H1 (cell line): ENCODE data around the gene TMEM181. TPM values are rescaled to one million over a fixed set of nuclear protein-coding genes. Genes with fewer than 3 reads are reported as not detected.

Experiments
- CTCF ChIA-PET: fragments of 300-600 bp; sonication (Branson Sonifier 250); formaldehyde crosslinking; loops from one replicate; lab custom pipeline; 2021; ENCODE audit not compliant: partially characterized antibody; lab: Charles Lee
- POLR2A ChIA-PET: fragments of 300-600 bp; sonication (Branson Sonifier 250); formaldehyde crosslinking; loops from one replicate; lab custom pipeline; 2021; ENCODE audit warnings: inconsistent platforms; ENCODE audit not compliant: partially characterized antibody; lab: Charles Lee
- DNase-seq, 2 experiments: peaks; one replicate each; pipeline versions ENCODE4 v3.0.0 to v3.0.0-alpha.2; 2010 to 2022; ENCODE audit warnings: low spot score in 2 of 2, low read depth in 1 of 2, mixed read lengths in 1 of 2
- FAIRE-seq: peaks from 2 replicates; lab custom pipeline; 2011; peaks lifted over from hg19 to GRCh38; lab: Jason Lieb, UNC
- H2AFZ ChIP-seq: 2 replicates; pipeline ENCODE4 v1.8.1; 2012; ENCODE audit warnings: low read length, inconsistent platforms
- H2AK5ac ChIP-seq: 2 replicates; pipeline ENCODE4 v1.6.1; 2013; ENCODE audit warnings: low read depth, low read length
- H2BK120ac ChIP-seq: replicated peaks from 2 replicates; pipeline ENCODE3; 2013; ENCODE audit warnings: low read depth, low read length, inconsistent platforms
- H2BK12ac ChIP-seq: 2 replicates; pipeline ENCODE4 v1.6.1; 2013; ENCODE audit warnings: low read depth, low read length
- H2BK15ac ChIP-seq: 2 replicates; pipeline ENCODE4 v1.6.1; 2013; ENCODE audit warnings: low read length
- H2BK20ac ChIP-seq: 2 replicates; pipeline ENCODE4 v1.6.1; 2013; ENCODE audit warnings: low read length
- H2BK5ac ChIP-seq: 2 replicates; pipeline ENCODE4 v1.6.1; 2013; ENCODE audit warnings: low read depth, low read length
- H3K14ac ChIP-seq: 2 replicates; pipeline ENCODE4 v1.6.1; 2013; ENCODE audit warnings: inconsistent platforms; ENCODE audit not compliant: insufficient read length
- H3K18ac ChIP-seq: 2 replicates; pipeline ENCODE4 v1.6.1; 2013; ENCODE audit warnings: low read length; ENCODE audit errors: extremely low read depth
- H3K23ac ChIP-seq: 2 replicates; pipeline ENCODE4 v1.6.1; 2013; ENCODE audit warnings: inconsistent platforms; ENCODE audit not compliant: insufficient read length
- H3K23me2 ChIP-seq: 2 replicates; pipeline ENCODE4 v1.6.1; 2013; ENCODE audit warnings: low read depth, low read length
- H3K27ac ChIP-seq: 2 replicates; pipeline ENCODE4 v1.6.1; 2011; ENCODE audit warnings: low read depth, low read length, inconsistent platforms
- H3K27me3 ChIP-seq, 4 experiments: replicated peaks in 1 of 4; 1 replicate in 1 of 4; 2 replicates in 3 of 4; pipeline versions ENCODE4 v1.6.1 to v1.8.1; 2011 to 2013; ENCODE audit warnings: low read length in 3 of 4, mild to moderate bottlenecking in 3 of 4, inconsistent platforms in 2 of 4, mixed read lengths in 2 of 4, moderate library complexity in 1 of 4; ENCODE audit not compliant: control insufficient read depth in 3 of 4, insufficient read depth in 3 of 4; ENCODE audit errors: extremely low read depth in 1 of 4
- H3K36me3 ChIP-seq, 4 experiments: 2 replicates each; pipeline versions ENCODE4 v1.6.1 to v1.8.1; 2011 to 2013; ENCODE audit warnings: mild to moderate bottlenecking in 4 of 4, low read length in 3 of 4, moderate library complexity in 2 of 4, control low read depth in 1 of 4, inconsistent platforms in 1 of 4; ENCODE audit not compliant: insufficient read depth in 4 of 4, control insufficient read depth in 2 of 4
- H3K4ac ChIP-seq: replicated peaks from 2 replicates; pipeline ENCODE3; 2013; ENCODE audit warnings: low read length, low read depth, mixed read lengths, inconsistent platforms; ENCODE audit not compliant: insufficient read length
- H3K4me1 ChIP-seq, 4 experiments: replicated peaks in 1 of 4; 1 replicate in 1 of 4; 2 replicates in 3 of 4; pipeline versions ENCODE4 v1.6.1 to v1.8.1; 2011 to 2013; ENCODE audit warnings: low read length in 3 of 4, inconsistent platforms in 2 of 4, mixed read lengths in 1 of 4; ENCODE audit not compliant: insufficient read depth in 4 of 4, control insufficient read depth in 3 of 4
- H3K4me2 ChIP-seq, 2 experiments: 2 replicates each; pipeline versions ENCODE4 v1.6.1 to v1.8.1; 2011 to 2013; ENCODE audit warnings: low read depth in 2 of 2, low read length in 2 of 2, control low read depth in 1 of 2, inconsistent platforms in 1 of 2, mild to moderate bottlenecking in 1 of 2; ENCODE audit not compliant: insufficient read depth in 1 of 2
- H3K4me3 ChIP-seq, 4 experiments: fragments of 200-600, 300-600 bp in 1 of 4; sonication (generic), shearing (Covaris generic), sonication (Bioruptor Twin) in 1 of 4; 2 replicates each; pipeline versions ENCODE4 v1.5.1 to v1.8.1; 2011 to 2016; ENCODE audit warnings: low read length in 4 of 4, low read depth in 3 of 4, control low read depth in 2 of 4, inconsistent platforms in 2 of 4, mild to moderate bottlenecking in 2 of 4, mixed read lengths in 1 of 4, moderate library complexity in 1 of 4; ENCODE audit not compliant: insufficient read depth in 2 of 4; ENCODE audit errors: extremely low read depth in 1 of 4
- H3K56ac ChIP-seq: replicated peaks from 2 replicates; pipeline ENCODE3; 2013; ENCODE audit warnings: low read depth, mild to moderate bottlenecking, mixed read lengths, low read length, inconsistent platforms; ENCODE audit not compliant: insufficient read length
- H3K79me1 ChIP-seq: 2 replicates; pipeline ENCODE4 v1.6.1; 2013; ENCODE audit warnings: low read depth, low read length, control low read depth
- H3K79me2 ChIP-seq, 2 experiments: 2 replicates each; pipeline versions ENCODE4 v1.6.1 to v1.8.1; 2012 to 2013; ENCODE audit warnings: low read length in 2 of 2, mild to moderate bottlenecking in 2 of 2, inconsistent platforms in 1 of 2; ENCODE audit not compliant: insufficient read depth in 2 of 2, control insufficient read depth in 1 of 2
- H3K9ac ChIP-seq, 4 experiments: replicated peaks in 1 of 4; 1 replicate in 1 of 4; 2 replicates in 3 of 4; pipeline versions ENCODE4 v1.6.1 to v1.8.1; 2011 to 2013; ENCODE audit warnings: low read depth in 3 of 4, low read length in 3 of 4, control low read depth in 2 of 4, mild to moderate bottlenecking in 2 of 4, moderate library complexity in 2 of 4, inconsistent platforms in 1 of 4; ENCODE audit errors: extremely low read depth in 1 of 4
- H3K9me3 ChIP-seq, 2 experiments: 2 replicates each; pipeline versions ENCODE4 v1.6.1 to v1.8.1; 2012 to 2013; ENCODE audit warnings: mild to moderate bottlenecking in 2 of 2, moderate library complexity in 2 of 2, control low read depth in 1 of 2, inconsistent platforms in 1 of 2, low read depth in 1 of 2, low read length in 1 of 2, mixed read lengths in 1 of 2; ENCODE audit not compliant: insufficient read depth in 2 of 2
- H4K20me1 ChIP-seq, 2 experiments: replicated peaks in 1 of 2; 2 replicates each; pipeline versions ENCODE3 to v1.8.1; 2011 to 2013; ENCODE audit warnings: inconsistent platforms in 2 of 2, low read length in 2 of 2, mild to moderate bottlenecking in 1 of 2; ENCODE audit not compliant: insufficient read depth in 2 of 2, control insufficient read depth in 1 of 2
- H4K5ac ChIP-seq: 2 replicates; pipeline ENCODE4 v1.6.1; 2013; ENCODE audit warnings: low read length, low read depth, mixed read lengths, inconsistent platforms; ENCODE audit not compliant: insufficient read length
- H4K8ac ChIP-seq: 2 replicates; pipeline ENCODE4 v1.8.0; 2013; ENCODE audit warnings: mild to moderate bottlenecking, moderate library complexity, low read length, inconsistent platforms; ENCODE audit not compliant: insufficient read depth; ENCODE audit errors: extremely low read depth
- H4K91ac ChIP-seq: replicated peaks from 2 replicates; pipeline ENCODE3; 2013; ENCODE audit warnings: low read length, mixed read lengths, inconsistent platforms; ENCODE audit not compliant: insufficient read length
- BACH1 ChIP-seq: IDR thresholded peaks from 2 replicates; pipeline ENCODE4 v1.6.1; 2012; ENCODE audit warnings: low read length, improper control_type of control experiment
- BCL11A ChIP-seq, 2 experiments: IDR thresholded peaks; one replicate each; pipeline ENCODE4 v1.6.1; 2011; ENCODE audit warnings: low read depth in 2 of 2, low read length in 2 of 2, mild to moderate bottlenecking in 2 of 2
- BRCA1 ChIP-seq: IDR thresholded peaks from 2 replicates; pipeline ENCODE4 v1.6.1; 2012; ENCODE audit warnings: low read depth, low read length, improper control_type of control experiment
- E2F6 ChIP-seq: IDR thresholded peaks from 2 replicates; pipeline ENCODE4 v1.6.1; 2012; ENCODE audit warnings: inconsistent platforms
- GABPA ChIP-seq: IDR thresholded peaks from 2 replicates; pipeline ENCODE4 v1.6.1; 2011; ENCODE audit warnings: mild to moderate bottlenecking, low read length, moderate library complexity, borderline replicate concordance; ENCODE audit not compliant: insufficient read depth
- RBBP5 ChIP-seq: IDR thresholded peaks from 2 replicates; pipeline ENCODE4 v1.7.1; 2012; ENCODE audit warnings: low read depth, mild to moderate bottlenecking, inconsistent platforms, low read length, moderate library complexity, borderline replicate concordance
- WGBS, 2 experiments: shearing (Covaris generic) in 1 of 2; methylation state at CpG; one replicate each; pipeline versions ENCODE4 v1.1.6 to v1.1.7; 2013 to 2015; ENCODE audit warnings: low lambda C conversion rate in 2 of 2, mixed read lengths in 2 of 2, inconsistent platforms in 1 of 2, low coverage in 1 of 2, missing lambda C conversion rate in 1 of 2; ENCODE audit not compliant: insufficient replicate concordance in 2 of 2, insufficient coverage in 1 of 2, insufficient read length in 1 of 2; ENCODE audit errors: extremely low coverage in 1 of 2, missing lambda C conversion rate in 1 of 2; 5-methylcytosine and 5-hydroxymethylcytosine counted together
- polyA plus RNA-seq, 7 experiments: library from polyadenylated mRNA; depleted of rRNA in 3 of 7; stranded (reverse) in 5 of 7; unstranded in 2 of 7; fragments of >200 nt in 5 of 7; fragments of 200-250 nt in 2 of 7; gene quantifications; 1 replicate in 5 of 7; 2 replicates in 1 of 7; 4 replicates in 1 of 7; pipeline versions ENCODE4 v1.2.1 to v1.2.3, GENCODE V29; 2011 to 2013; ENCODE audit warnings: missing spikeins in 2 of 7, mixed read lengths in 2 of 7
- total RNA-seq: library from RNA; stranded (reverse); fragmentation: NEBNext Ultra II Directional; extraction: Animal tissue kit (Norgen Biotek cat#: 25700); gene quantifications from 2 replicates; pipeline ENCODE4 v1.2.1, GENCODE V29; 2021

Gene TMEM181
- total and polyA plus RNA-seq, 2 of the 8 experiments (the other 6 are each of a cell fraction or from before 2014, with no cell fraction given) = 8.6 to 19.0 TPM

DNA sequence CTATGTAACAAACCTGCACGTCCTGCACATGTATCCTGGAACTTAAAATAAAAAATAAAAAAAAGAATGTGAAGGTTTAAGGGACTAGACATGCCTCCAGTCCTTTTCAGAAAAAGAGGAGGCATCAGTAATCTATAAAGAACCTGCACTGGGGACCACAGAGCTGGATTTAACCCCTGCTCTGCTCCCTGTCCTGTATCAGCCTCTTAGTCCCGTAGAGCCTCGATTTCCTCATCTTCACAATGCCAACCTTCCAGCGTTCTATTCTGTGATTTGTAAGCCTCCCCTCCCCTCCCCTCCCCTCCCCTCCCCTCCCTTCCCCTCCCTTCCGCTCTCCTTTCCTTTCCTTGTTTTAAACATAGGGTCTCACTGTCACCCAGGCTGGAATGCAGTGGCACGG is 31.1 kb upstream of the TMEM181 start:
- Histone ChIP-seq H2BK5ac (no peak overlapping the region), H2BK20ac (no peak overlapping the region), H2AK5ac (no peak overlapping the region), H3K18ac (no peak overlapping the region), H2BK12ac (no peak overlapping the region), H3K4me2 (no peak overlapping the region), H3K9ac (no peak overlapping the region), H4K20me1 (no peaks in the 10 kb centered on the region), H3K4me3 (no peak overlapping the region), H3K4ac (no peak overlapping the region), H3K27me3 (no peaks in the 10 kb centered on the region; a peak in 1 of 7 replicates), H3K27ac (no peak overlapping the region), H3K79me2 (no peaks in the 10 kb centered on the region), H3K56ac (no peak overlapping the region), H2BK15ac (no peak overlapping the region), H3K4me1 (no peaks in the 10 kb centered on the region), H3K36me3 (no peaks in the 10 kb centered on the region), H2BK120ac (no peak overlapping the region), H3K9me3 (no peaks in the 10 kb centered on the region; a peak in 1 of 4 replicates), H4K8ac (no peak overlapping the region), H3K23ac (no peak overlapping the region), H4K5ac (no peak overlapping the region), H3K23me2 (no peaks in the 10 kb centered on the region), H2AFZ (no peak overlapping the region), H4K91ac (no peak overlapping the region), H3K79me1 (no peaks in the 10 kb centered on the region), H3K14ac (no peak overlapping the region)
- no peak for DNase-seq
- POLR2A ChIA-PET = interaction anchor here (1.0 kb wide), 1 partner anchor 9 kb away, joined by 3 read pairs; no protein-coding TSS in a partner anchor
- 81% methylated on average over 4 of the region's 6 CpGs; no CpG with 5 or more reads in 1 of the 2 experiments for WGBS, 2 experiments
- CTCF ChIA-PET = interaction anchor here (0.7 to 1.3 kb wide), 5 partner anchors 9 to 154 kb away, joined by 4 to 6 read pairs (median 5); no protein-coding TSS in a partner anchor
- no peak for FAIRE-seq
- TF ChIP-seq BACH1 = no peak
- no peak for TF ChIP-seq BRCA1
- no peak for TF ChIP-seq E2F6
- TF ChIP-seq BCL11A (IDR thresholded peaks at IDR 0.05; ENCODE audit: low read depth in 2 of 2, low read length in 2 of 2) = no peak
- no peak for TF ChIP-seq GABPA
- TF ChIP-seq RBBP5 = no peak
